ENCODE measurements around the gene EFCAB9. TPM values are rescaled to one million over a fixed set of nuclear protein-coding genes. Genes with fewer than 3 reads are reported as not detected.

Gene EFCAB9
- total and polyA plus RNA-seq, 4 donors, result not detected

- no peaks in the 10 kb centered on the region for H3K9me3 ChIP-seq (ENCODE audit: control insufficient read depth in 4 of 4, low read length in 3 of 4)
- no peaks in the 10 kb centered on the region for H3K27me3 ChIP-seq (ENCODE audit: control insufficient read depth in 4 of 4, insufficient read depth in 4 of 4, low read length in 3 of 4)
- no peak overlapping the region for H3K9ac ChIP-seq (ENCODE audit: low read depth in 1 of 2, low read length in 2 of 2)
- 90% methylated on average over 1 of the region's 1 CpG for WGBS
- H3K4me3 ChIP-seq (ENCODE audit: low read depth in 1 of 3, low read length in 3 of 3), result no peak overlapping the region
- no peak for TF ChIP-seq JUND (IDR thresholded peaks at IDR 0.05)
- TF ChIP-seq REST (IDR thresholded peaks at IDR 0.05), result no peak
- TF ChIP-seq TAF1 (conservative IDR thresholded peaks at IDR 0.05), result no peak
- no peak for TF ChIP-seq FOXA1 (IDR thresholded peaks at IDR 0.05)
- TF ChIP-seq GABPA (IDR thresholded peaks at IDR 0.05 in 1 of 2, conservative IDR thresholded peaks at IDR 0.05 in 1 of 2), result no peak
- no peak for TF ChIP-seq HNF4G (IDR thresholded peaks at IDR 0.05)
- TF ChIP-seq ATF3 (IDR thresholded peaks at IDR 0.05), result no peak
- TF ChIP-seq ZBTB33 (IDR thresholded peaks at IDR 0.05), result no peak
- no peak overlapping the region for H3K27ac ChIP-seq (ENCODE audit: low read depth in 1 of 2, low read length in 2 of 2)
- no peaks in the 10 kb centered on the region for H3K4me1 ChIP-seq (ENCODE audit: control insufficient read depth in 4 of 4, insufficient read depth in 4 of 4, low read length in 3 of 4)
- no peak for DNase-seq (ENCODE audit: low spot score)
- peaks cover 0 to 8% (median 2%) of the 10 kb centered on the region in 4 donors for H3K36me3 ChIP-seq (ENCODE audit: control insufficient read depth in 4 of 4, insufficient read depth in 3 of 4, low read depth in 1 of 4, low read length in 3 of 4)
Measured at GRCh38 chr5:172229904-172230303, 35.9 kb downstream of the EFCAB9 start.

- Histone ChIP-seq H3K9ac (ENCODE audit: low read depth in 1 of 2, low read length in 2 of 2) (no peak overlapping the region), H3K27me3 (ENCODE audit: control insufficient read depth in 4 of 4, insufficient read depth in 4 of 4, low read length in 3 of 4) (no peaks in the 10 kb centered on the region), H3K9me3 (ENCODE audit: control insufficient read depth in 4 of 4, low read length in 3 of 4) (no peaks in the 10 kb centered on the region), H3K4me1 (ENCODE audit: control insufficient read depth in 4 of 4, insufficient read depth in 4 of 4, low read length in 3 of 4) (peaks cover 0 to 17% (median 16%) of the 10 kb centered on the region in 4 donors), H3K27ac (ENCODE audit: low read depth in 1 of 2, low read length in 2 of 2) (no peak overlapping the region), H3K4me3 (ENCODE audit: low read depth in 1 of 3, low read length in 3 of 3) (no peak overlapping the region), H3K36me3 (ENCODE audit: control insufficient read depth in 4 of 4, insufficient read depth in 3 of 4, low read depth in 1 of 4, low read length in 3 of 4) (peaks cover 0 to 5% (median 2%) of the 10 kb centered on the region in 4 donors)
- TF ChIP-seq ZBTB33 (IDR thresholded peaks at IDR 0.05) (no peak), SP1 (IDR thresholded peaks at IDR 0.05) (no peak), EGR1 (IDR thresholded peaks at IDR 0.05; ENCODE audit: low read depth in 2 of 2) (no peak), FOXA2 (IDR thresholded peaks at IDR 0.05) (no peak), TAF1 (conservative IDR thresholded peaks at IDR 0.05) (no peak), HNF4G (IDR thresholded peaks at IDR 0.05) (no peak), NR2F2 (IDR thresholded peaks at IDR 0.05) (no peak), JUND (IDR thresholded peaks at IDR 0.05) (no peak), REST (IDR thresholded peaks at IDR 0.05) (no peak), RXRA (IDR thresholded peaks at IDR 0.05) (no peak), HNF4A (conservative IDR thresholded peaks at IDR 0.05) (no peak), ATF3 (IDR thresholded peaks at IDR 0.05) (no peak), FOXA1 (IDR thresholded peaks at IDR 0.05) (no peak), RAD21 (IDR thresholded peaks at IDR 0.05) (no peak), CTCF (IDR thresholded peaks at IDR 0.05; ENCODE audit: low read depth, low read length, missing input control) (no peak), GABPA (IDR thresholded peaks at IDR 0.05 in 1 of 2, conservative IDR thresholded peaks at IDR 0.05 in 1 of 2) (no peak), MAX (IDR thresholded peaks at IDR 0.05) (no peak), YY1 (IDR thresholded peaks at IDR 0.05) (no peak)
- no peak for DNase-seq (ENCODE audit: low spot score)
- WGBS, result 98% methylated on average over 4 of the region's 4 CpGs
Measured at GRCh38 chr5:172234031-172234430, 40.1 kb downstream of the EFCAB9 start.
